Muscle layer of colon (tissue), 2 donors: ENCODE data around the gene CAPZB.

ENCODE experiments used
- H3K27ac ChIP-seq: one replicate; pipeline ENCODE4 v1.7.0; 2013; ENCODE audit warnings: low read depth, mild to moderate bottlenecking, low read length, moderate library complexity
- H3K27me3 ChIP-seq, 2 donors: one replicate each; pipeline ENCODE4 v1.7.0; 2013; ENCODE audit warnings: low read length in 2 of 2, mild to moderate bottlenecking in 2 of 2; ENCODE audit not compliant: insufficient read depth in 2 of 2, control insufficient read depth in 1 of 2
- H3K36me3 ChIP-seq: one replicate; pipeline ENCODE4 v1.7.0; 2013; ENCODE audit warnings: mild to moderate bottlenecking, low read length; ENCODE audit not compliant: insufficient read depth
- H3K4me1 ChIP-seq: one replicate; pipeline ENCODE4 v1.7.0; 2013; ENCODE audit warnings: mild to moderate bottlenecking, low read length; ENCODE audit not compliant: insufficient read depth
- H3K4me3 ChIP-seq, 2 donors: one replicate each; pipeline ENCODE4 v1.7.0; 2013; ENCODE audit warnings: low read length in 2 of 2, low read depth in 1 of 2, mild to moderate bottlenecking in 1 of 2, moderate library complexity in 1 of 2
- H3K9ac ChIP-seq: one replicate; pipeline ENCODE4 v1.7.0; 2013; ENCODE audit warnings: low read length
- H3K9me3 ChIP-seq: one replicate; pipeline ENCODE4 v1.7.0; 2013; ENCODE audit warnings: mild to moderate bottlenecking, low read length
- donor health status: abdominal sarcoma.
- donor health status: Adenocarcinoma of cecum.

Gene CAPZB

DNA sequence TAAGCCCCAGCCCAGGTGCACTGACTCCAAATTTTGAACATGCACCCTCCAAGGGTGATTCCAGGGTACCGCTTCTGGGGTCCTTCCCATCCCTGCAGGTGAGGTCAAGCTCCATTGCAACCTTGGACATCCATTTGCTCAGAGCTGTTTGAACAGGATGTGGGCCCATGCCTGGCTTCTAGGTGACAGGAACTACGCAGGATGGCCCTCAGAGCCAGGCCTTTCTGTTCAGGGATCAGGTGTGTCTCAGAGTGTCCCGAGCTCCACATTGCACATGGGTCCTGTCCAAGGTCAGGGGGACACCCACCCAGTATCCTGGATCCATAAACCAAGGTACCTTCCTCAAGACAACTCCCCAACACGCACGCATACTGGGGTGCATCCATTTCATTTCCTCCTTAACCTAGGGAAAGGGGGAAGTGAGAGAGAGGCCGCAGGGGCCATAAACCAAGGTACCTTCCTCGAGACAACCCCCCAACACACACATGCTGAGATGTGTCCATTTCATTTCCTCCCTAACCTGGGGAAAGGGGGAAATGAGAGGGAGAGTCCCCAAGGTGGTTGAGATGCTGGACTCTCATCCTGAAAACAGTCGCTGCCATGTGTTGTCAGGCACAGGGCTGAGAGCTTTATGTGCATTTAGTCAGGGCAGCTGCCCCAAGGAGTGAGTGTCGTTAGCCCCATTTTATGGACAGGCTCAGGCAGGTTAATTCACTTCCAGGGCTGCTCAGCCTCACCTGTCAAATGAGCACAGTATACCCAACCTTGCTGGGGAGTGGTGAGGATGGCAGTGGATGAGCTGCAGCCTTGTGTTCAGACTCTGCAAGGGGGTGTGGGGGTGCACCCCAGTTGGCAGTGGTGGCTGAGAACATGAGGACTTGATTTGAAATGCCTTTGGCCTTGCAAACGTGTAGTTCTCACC, 171.1 kb downstream of the CAPZB start:
- H3K27me3 ChIP-seq: no peaks in the 10 kb centered on the region
- no peak overlapping the region for H3K27ac ChIP-seq
- H3K4me1 ChIP-seq: peaks cover 23% of the 10 kb centered on the region
- peaks cover 15% of the 10 kb centered on the region for H3K36me3 ChIP-seq
- no peaks in the 10 kb centered on the region for H3K9me3 ChIP-seq
- H3K4me3 ChIP-seq: no peak overlapping the region
- no peak overlapping the region for H3K9ac ChIP-seq

- Histone ChIP-seq H3K27ac (no peak overlapping the region), H3K27me3 (no peaks in the 10 kb centered on the region)
Measured at GRCh38 chr1:19313636-19313959, 171.7 kb downstream of the CAPZB start.

DNA sequence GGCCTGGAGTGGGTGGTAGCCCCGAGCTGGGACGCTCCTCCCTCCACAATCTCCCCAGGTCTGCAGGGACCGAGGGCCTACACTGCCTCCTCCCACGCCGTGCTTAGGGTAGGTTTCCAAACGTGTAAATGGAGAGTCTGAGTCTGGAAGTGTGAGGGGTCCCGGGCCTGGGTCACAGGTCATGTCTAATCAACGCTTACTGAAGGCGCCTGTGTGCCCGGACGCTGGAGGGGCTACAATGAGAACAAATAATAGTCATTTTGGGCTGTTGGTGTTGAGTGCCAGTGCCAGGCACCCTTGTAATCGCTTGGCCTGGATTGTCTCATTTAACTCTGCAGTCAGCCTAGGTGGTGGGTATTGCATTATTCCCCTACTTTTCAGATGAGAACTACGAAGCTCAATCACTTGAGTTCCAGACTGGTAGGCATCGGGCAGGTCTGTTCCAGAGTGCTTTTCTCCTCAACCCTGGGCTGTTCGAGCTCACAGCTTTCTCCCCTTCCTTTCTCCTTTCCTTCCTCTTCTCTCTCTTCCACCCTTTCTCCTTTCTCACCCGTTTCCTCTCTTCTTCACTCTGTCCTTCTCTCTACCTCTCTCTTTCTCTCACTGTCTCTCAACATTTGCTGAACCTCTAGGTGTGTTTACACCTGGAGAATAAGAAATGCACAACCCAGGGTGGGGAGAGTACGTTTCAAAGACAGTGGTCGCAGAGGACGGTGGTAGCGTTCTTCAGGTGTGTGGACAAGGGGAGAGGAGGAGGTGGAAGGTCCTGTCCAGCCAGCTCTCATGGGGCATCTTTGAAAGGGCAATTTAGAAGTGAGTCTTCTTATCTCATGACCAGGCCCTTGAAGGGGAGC, 172.3 kb downstream of the CAPZB start:
- H3K4me1 ChIP-seq: peaks cover 23% of the 10 kb centered on the region
- H3K9ac ChIP-seq: peak overlapping the region; percentile 5
- no peaks in the 10 kb centered on the region for H3K27me3 ChIP-seq
- H3K27ac ChIP-seq: peak overlapping the region; percentile 81
- no peaks in the 10 kb centered on the region for H3K9me3 ChIP-seq
- peak overlapping the region; percentile 53 to 66 for H3K4me3 ChIP-seq
- peaks cover 19% of the 10 kb centered on the region for H3K36me3 ChIP-seq

More at GRCh38 chr1:19313636-19313959, 171.7 kb downstream of the CAPZB start:
- Histone ChIP-seq H3K36me3 (peaks cover 17% of the 10 kb centered on the region), H3K4me3 (peak overlapping the region in 1 of 2 donors; percentile 53), H3K4me1 (peaks cover 23% of the 10 kb centered on the region), H3K9ac (peak overlapping the region; percentile 5), H3K9me3 (no peaks in the 10 kb centered on the region)

- Histone ChIP-seq H3K27me3 (no peaks in the 10 kb centered on the region), H3K9ac (peak within 1 kb of the TSS; percentile 68), H3K4me1 (peaks cover 23% of the 10 kb centered on the region), H3K9me3 (no peaks in the 10 kb centered on the region), H3K4me3 (peak within 1 kb of the TSS; percentile 81 to 88), H3K27ac (peak within 1 kb of the TSS; percentile 85), H3K36me3 (peaks cover 22% of the 10 kb centered on the region)
Measured at GRCh38 chr1:19311931-19312781, 173.2 kb downstream of the CAPZB start, which contains the start of the genes AKR7A2 and SLC66A1. Gene AKR7A2, minus strand, starts transcription at chr1:19312144. Its CDS starts 20 bp downstream, at chr1:19312124. Gene SLC66A1, plus strand, starts transcription at chr1:19312326. Its CDS starts 5,352 bp downstream, at chr1:19317678.

DNA sequence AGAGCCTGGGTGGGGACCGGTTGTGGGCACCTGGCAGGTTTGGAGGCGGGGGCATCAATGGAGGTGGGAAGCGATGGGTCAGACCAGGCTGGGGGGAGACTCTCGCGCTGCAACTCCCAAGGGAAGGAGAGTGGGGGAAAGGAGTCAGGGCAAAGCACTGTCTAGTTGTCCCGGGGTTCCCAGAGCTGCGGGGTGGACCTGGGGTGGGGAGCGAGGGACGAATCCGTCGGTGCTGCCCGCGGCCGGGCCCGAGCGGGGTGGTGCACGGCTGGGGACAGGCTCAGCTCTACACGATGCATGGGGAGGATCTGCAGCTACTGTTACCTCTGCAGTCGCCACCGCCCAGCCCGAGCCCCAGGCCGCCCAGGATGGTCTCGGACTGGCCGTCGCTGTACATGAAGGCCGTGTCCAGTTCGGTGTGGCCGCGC, 173.8 kb downstream of the CAPZB start:
- H3K9ac ChIP-seq: peak overlapping the region; percentile 68
- H3K4me1 ChIP-seq: peaks cover 23% of the 10 kb centered on the region
- H3K27me3 ChIP-seq: no peaks in the 10 kb centered on the region
- no peaks in the 10 kb centered on the region for H3K9me3 ChIP-seq
- peak overlapping the region; percentile 81 to 88 for H3K4me3 ChIP-seq
- H3K27ac ChIP-seq: peak overlapping the region; percentile 85
- H3K36me3 ChIP-seq: peaks cover 28% of the 10 kb centered on the region

DNA sequence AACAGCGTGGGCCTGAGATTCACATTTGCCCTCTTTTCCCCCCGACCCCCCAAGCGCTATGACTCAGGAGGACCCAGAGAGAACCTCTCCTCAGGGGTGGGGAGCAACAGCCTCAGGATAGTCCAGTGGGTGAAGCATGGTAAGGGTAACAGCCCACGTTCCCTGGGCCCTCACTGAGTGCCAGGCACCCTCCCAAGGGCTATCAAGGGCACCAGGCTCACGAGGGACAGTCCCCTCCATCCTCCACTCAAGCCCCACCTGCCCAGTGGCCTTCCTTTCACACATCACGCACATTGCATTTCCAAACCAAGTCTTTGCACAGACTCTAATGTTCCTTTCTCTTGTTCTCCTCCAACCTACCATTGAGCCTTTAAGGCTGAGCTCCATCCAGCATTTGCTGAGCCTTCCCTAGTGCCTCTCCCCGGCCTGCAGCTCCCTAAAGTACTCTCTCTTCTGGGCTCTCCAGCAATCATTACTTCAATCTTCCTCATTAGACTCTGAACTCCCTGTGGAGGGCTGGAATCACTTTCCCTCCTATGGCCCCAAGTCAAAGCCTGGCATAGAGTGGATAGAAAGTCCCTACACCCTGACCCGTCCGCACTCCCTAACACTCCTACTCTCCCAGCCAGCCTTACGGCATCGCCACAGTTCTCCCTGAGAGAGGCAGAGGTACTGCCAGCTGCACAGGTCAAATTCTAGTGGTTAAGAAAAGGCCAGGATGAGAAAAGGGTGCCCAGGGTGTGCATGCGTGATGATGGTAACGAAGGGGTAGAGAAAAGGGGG, 174.4 kb downstream of the CAPZB start:
- Histone ChIP-seq H3K4me1 (peaks cover 23% of the 10 kb centered on the region), H3K9ac (peak overlapping the region; percentile 68), H3K27me3 (no peaks in the 10 kb centered on the region), H3K36me3 (peaks cover 34% of the 10 kb centered on the region), H3K4me3 (peak overlapping the region; percentile 81 to 88), H3K9me3 (no peaks in the 10 kb centered on the region), H3K27ac (peak overlapping the region; percentile 85)

DNA sequence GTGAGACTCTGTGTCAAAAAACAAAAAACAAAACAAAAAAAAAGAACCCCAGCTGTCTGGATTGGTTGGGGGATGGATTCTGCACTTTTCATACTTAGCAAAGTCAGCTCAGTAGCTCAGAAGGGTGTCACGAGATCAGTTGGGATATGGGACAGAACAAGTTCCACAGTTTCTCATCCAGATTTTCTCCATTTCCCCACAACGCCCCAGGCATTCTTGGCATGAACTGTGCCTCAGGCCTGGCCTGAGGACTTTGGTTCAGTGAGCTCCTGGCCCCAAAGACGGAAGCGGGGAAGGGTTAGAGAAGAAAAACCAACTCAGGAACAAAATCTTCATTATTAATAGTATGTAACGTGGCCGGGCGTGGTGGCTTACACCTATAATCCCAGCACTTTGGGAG, 175.3 kb downstream of the CAPZB start:
- Histone ChIP-seq H3K9ac (no peak overlapping the region), H3K27ac (no peak overlapping the region), H3K36me3 (peaks cover 38% of the 10 kb centered on the region), H3K9me3 (no peaks in the 10 kb centered on the region), H3K27me3 (no peaks in the 10 kb centered on the region), H3K4me3 (no peak overlapping the region), H3K4me1 (peaks cover 23% of the 10 kb centered on the region)

GRCh38 chr1:19309123-19309813, 176.1 kb downstream of the CAPZB start:
- Histone ChIP-seq H3K27ac (no peak overlapping the region), H3K36me3 (peaks cover 43% of the 10 kb centered on the region), H3K9ac (no peak overlapping the region), H3K4me3 (no peak overlapping the region), H3K27me3 (no peaks in the 10 kb centered on the region), H3K4me1 (peaks cover 23% of the 10 kb centered on the region), H3K9me3 (no peaks in the 10 kb centered on the region)

GRCh38 chr1:19308509-19308907, 176.8 kb downstream of the CAPZB start:
- Histone ChIP-seq H3K27ac (no peak overlapping the region), H3K4me3 (no peak overlapping the region), H3K36me3 (peaks cover 48% of the 10 kb centered on the region), H3K27me3 (no peaks in the 10 kb centered on the region), H3K9ac (no peak overlapping the region), H3K9me3 (no peaks in the 10 kb centered on the region), H3K4me1 (peaks cover 18% of the 10 kb centered on the region)
